Stimulated activated CD4-positive, alpha-beta T cell treated with anti-CD3 and anti-CD28 coated beads, Interleukin-2, amount 100 ng/mL, for 24 hours (primary cell): ENCODE results near the gene PREB.

ENCODE experiments used
- DNase-seq, 2 donors: peaks; one replicate each; pipeline ENCODE4 v3.0.0-alpha.2; 2020

The PREB gene

GRCh38 chr2:27094353-27094984 lies 40.0 kb downstream of the PREB start:
- DNase-seq: no peak

GRCh38 chr2:27093430-27094352 lies 40.7 kb downstream of the PREB start:
- DNase-seq: no peak

GRCh38 chr2:27092696-27093429 lies 41.6 kb downstream of the PREB start:
- DNase-seq: no peak

GRCh38 chr2:27091746-27092695 lies 42.4 kb downstream of the PREB start:
- DNase-seq: no peak

GRCh38 chr2:27089111-27089954 lies 45.1 kb downstream of the PREB start:
- DNase-seq: no peak

GRCh38 chr2:27088634-27089033 lies 45.8 kb downstream of the PREB start:
- no peak for DNase-seq

- no peak for DNase-seq
Observed at GRCh38 chr2:27087823-27088410, 46.5 kb downstream of the PREB start.

- DNase-seq: peak in 1 of 2 donors; percentile 37
Observed at GRCh38 chr2:27086724-27087593, 47.5 kb downstream of the PREB start, which contains the start of gene KHK. Gene KHK, plus strand, starts transcription at chr2:27086772. Its CDS starts 488 bp downstream, at chr2:27087260.

- DNase-seq: peak; percentile 98
Observed at GRCh38 chr2:27086090-27086723, 48.2 kb downstream of the PREB start.

GRCh38 chr2:27085673-27086089 lies 48.8 kb downstream of the PREB start:
- peak; percentile 45 to 54 for DNase-seq

- no peak for DNase-seq
Observed at GRCh38 chr2:27085062-27085672, 49.3 kb downstream of the PREB start.

- no peak for DNase-seq
Observed at GRCh38 chr2:27084297-27085061, 50.0 kb downstream of the PREB start.

GRCh38 chr2:27083410-27084296 lies 50.8 kb downstream of the PREB start:
- no peak for DNase-seq

GRCh38 chr2:27082773-27083409 lies 51.5 kb downstream of the PREB start:
- no peak for DNase-seq

GRCh38 chr2:27081984-27082772 lies 52.3 kb downstream of the PREB start:
- no peak for DNase-seq
